Activated CD8-positive, alpha-beta memory T cell treated with anti-CD3 and anti-CD28 coated beads, Interleukin-2, amount 10 ng/mL, durations not matched to agents 7 days and 5 days (primary cell): ENCODE results near the gene CARHSP1. TPM values are rescaled to one million over a fixed set of nuclear protein-coding genes. Genes with fewer than 3 reads are reported as not detected.
"Not testable (repeated sequence)": the region's sequence is repeated elsewhere in the genome, so short reads cannot be mapped to it uniquely, and the experiment has no call there.

ENCODE experiments used
- ATAC-seq: fragments of 150-1000 bp; cut with Tn5 transposase; one replicate; pipeline ENCODE4 v1.10.0; 2021; ENCODE audit warnings: moderate library complexity
- CTCF ChIA-PET: fragments of 350-600 bp; sonication (Branson Sonifier 250); formaldehyde crosslinking; loops from one replicate; lab custom pipeline; 2021; ENCODE audit warnings: antibody characterized with exemption; lab: Charles Lee
- DNase-seq: peaks from one replicate; pipeline ENCODE4 v3.0.0-alpha.2; 2020
- H3K27ac Mint-ChIP-seq: one replicate; pipeline ENCODE4 v1.8.0; 2021; ENCODE audit warnings: mild to moderate bottlenecking, mixed read lengths
- H3K27me3 Mint-ChIP-seq: one replicate; pipeline ENCODE4 v1.8.0; 2021; ENCODE audit warnings: mixed read lengths
- H3K36me3 Mint-ChIP-seq: one replicate; pipeline ENCODE4 v1.8.0; 2021; ENCODE audit warnings: mild to moderate bottlenecking, mixed read lengths
- H3K4me1 Mint-ChIP-seq: one replicate; pipeline ENCODE4 v1.8.0; 2021; ENCODE audit warnings: mixed read lengths
- H3K4me3 Mint-ChIP-seq: one replicate; pipeline ENCODE4 v1.8.0; 2021; ENCODE audit warnings: mild to moderate bottlenecking, moderate library complexity, mixed read lengths
- H3K9me3 Mint-ChIP-seq: one replicate; pipeline ENCODE4 v1.8.0; 2022; ENCODE audit warnings: low read depth, mixed read lengths
- total RNA-seq, 2 experiments: library from RNA; stranded (reverse); gene quantifications; one replicate each; pipeline ENCODE4 v1.2.3, GENCODE V29; 2021

Gene CARHSP1
- total RNA-seq, 2 experiments from 2014 or later: 142 to 176 TPM

DNA sequence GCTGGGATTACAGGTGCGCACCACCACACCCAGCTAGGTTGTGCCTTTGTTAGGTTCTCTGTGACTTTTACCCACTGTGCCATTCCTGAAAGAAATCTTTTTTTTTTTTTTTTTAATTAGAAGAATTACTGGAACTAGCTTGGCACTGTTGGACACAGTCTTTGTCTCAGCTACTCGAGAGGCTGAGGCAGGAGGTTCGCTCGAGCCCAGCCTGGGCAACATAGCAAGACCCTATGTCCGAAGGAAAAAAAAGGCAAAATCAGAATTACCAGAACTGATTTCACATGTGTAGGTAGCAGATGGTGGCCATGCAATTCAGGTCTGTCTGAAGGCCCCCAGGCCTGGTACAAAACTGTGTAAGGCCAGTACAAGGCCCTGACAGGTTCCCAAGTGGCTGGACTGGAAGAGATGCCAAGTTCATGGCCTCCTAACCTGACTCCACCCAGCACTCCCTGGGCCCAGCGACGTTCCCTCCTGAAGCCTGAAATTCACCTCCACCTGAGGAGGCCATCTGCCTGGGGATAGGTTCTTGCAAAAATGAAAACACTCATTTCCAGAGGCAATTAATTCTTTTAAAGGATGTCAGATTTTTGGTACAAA, 23.0 kb downstream of the CARHSP1 start:
- Mint-ChIP-seq H3K4me3 (no peak overlapping the region), H3K9me3 (no peaks in the 10 kb centered on the region), H3K27ac (no peak overlapping the region), H3K27me3 (no peaks in the 10 kb centered on the region), H3K36me3 (peaks cover 16% of the 10 kb centered on the region), H3K4me1 (peaks cover 12% of the 10 kb centered on the region)
- DNase-seq (no peak), ATAC-seq (no peak)
- CTCF ChIA-PET: interaction anchor here (0.7 kb wide), 1 partner anchor 54 kb away, joined by 3 read pairs; no protein-coding TSS in a partner anchor

DNA sequence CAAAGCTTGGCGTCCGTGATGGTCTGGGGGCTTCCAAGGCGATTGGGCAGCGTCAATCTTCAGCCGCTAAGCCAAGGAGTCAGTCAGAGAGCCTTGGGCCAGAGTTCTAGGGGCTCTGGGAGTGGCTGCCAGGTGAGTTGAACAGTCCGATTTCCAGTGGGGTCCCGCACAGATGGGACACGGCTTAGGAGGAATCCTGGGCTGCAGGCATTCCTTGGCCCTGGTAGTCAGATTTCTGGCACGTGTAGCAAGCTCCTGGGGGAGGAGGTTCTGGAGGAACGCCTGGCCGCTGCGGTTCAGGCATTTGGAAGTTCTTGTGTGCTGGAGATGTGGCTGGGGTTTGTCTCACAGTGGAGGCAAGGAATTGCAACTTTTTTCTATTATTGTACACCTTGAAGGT, 25.5 kb downstream of the CARHSP1 start:
- CTCF ChIA-PET, ATAC-seq, H3K36me3 Mint-ChIP-seq, DNase-seq, H3K9me3 Mint-ChIP-seq, H3K27ac Mint-ChIP-seq, H3K4me1 Mint-ChIP-seq, H3K4me3 Mint-ChIP-seq, H3K27me3 Mint-ChIP-seq: not testable (repeated sequence)

DNA sequence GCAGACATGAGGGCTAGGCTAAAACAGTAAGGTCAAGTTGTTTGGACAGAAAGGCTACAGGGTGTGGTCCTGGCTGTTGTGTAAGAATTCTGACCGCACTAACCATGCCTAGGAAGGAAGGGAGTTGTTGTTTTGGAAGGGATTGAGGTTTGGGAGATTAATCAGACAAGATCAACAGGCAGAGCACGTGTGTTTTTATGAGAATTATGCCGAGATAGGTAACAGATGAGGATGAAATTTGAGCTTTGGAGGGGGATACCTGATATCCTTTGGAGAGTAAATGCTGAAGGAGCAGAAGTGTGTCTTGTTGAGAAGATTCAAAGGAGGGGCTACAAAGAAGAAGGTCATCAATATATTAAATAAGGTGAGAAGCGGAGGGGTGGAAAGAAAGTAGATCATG, 26.8 kb downstream of the CARHSP1 start:
- ATAC-seq, H3K4me1 Mint-ChIP-seq, CTCF ChIA-PET, H3K27ac Mint-ChIP-seq, H3K4me3 Mint-ChIP-seq, H3K27me3 Mint-ChIP-seq, H3K36me3 Mint-ChIP-seq, DNase-seq, H3K9me3 Mint-ChIP-seq: not testable (repeated sequence)

DNA sequence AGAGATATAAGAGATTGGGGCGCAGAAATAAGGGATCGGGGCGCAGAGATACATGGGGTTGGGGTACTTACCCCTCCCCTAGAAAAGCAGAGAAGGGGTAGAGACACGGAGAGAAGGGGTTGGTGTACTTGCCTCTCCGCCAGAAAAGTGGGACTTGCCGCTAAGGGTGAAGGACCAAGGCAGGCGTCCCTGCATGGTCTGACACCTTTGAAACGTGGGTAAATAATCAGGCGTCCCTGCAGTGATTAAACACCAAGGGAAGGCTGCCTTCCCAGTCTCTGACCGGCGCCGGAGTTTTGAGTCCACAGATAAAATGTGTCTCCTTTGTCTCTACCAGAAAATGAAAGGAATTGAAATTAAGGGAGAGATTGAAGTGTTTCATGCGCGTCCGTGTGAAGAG, 31.2 kb downstream of the CARHSP1 start:
- not testable (repeated sequence) for ATAC-seq

GRCh38 chr16:8836797-8837196, 32.0 kb downstream of the CARHSP1 start:
- H3K9me3 Mint-ChIP-seq, H3K27ac Mint-ChIP-seq, H3K4me1 Mint-ChIP-seq, CTCF ChIA-PET, ATAC-seq, DNase-seq, H3K27me3 Mint-ChIP-seq, H3K36me3 Mint-ChIP-seq, H3K4me3 Mint-ChIP-seq: not testable (repeated sequence)

More for the DNA sequence above, 31.2 kb downstream of the CARHSP1 start:
- H3K36me3 Mint-ChIP-seq, DNase-seq, H3K27ac Mint-ChIP-seq, H3K4me3 Mint-ChIP-seq, H3K4me1 Mint-ChIP-seq, CTCF ChIA-PET, H3K9me3 Mint-ChIP-seq, H3K27me3 Mint-ChIP-seq: not testable (repeated sequence)

GRCh38 chr16:8832717-8833105, 36.1 kb downstream of the CARHSP1 start:
- H3K4me3 Mint-ChIP-seq: no peak overlapping the region
- H3K36me3 Mint-ChIP-seq: peaks cover 35% of the 10 kb centered on the region
- no peaks in the 10 kb centered on the region for H3K27me3 Mint-ChIP-seq
- H3K9me3 Mint-ChIP-seq: no peaks in the 10 kb centered on the region
- H3K4me1 Mint-ChIP-seq: peaks cover 11% of the 10 kb centered on the region
- CTCF ChIA-PET: no interaction called here
- ATAC-seq (no peak), DNase-seq (no peak)
- peak overlapping the region; percentile 20 for H3K27ac Mint-ChIP-seq

- Mint-ChIP-seq H3K4me3 (no peak overlapping the region), H3K9me3 (no peaks in the 10 kb centered on the region), H3K4me1 (peaks cover 11% of the 10 kb centered on the region), H3K27ac (no peak overlapping the region), H3K36me3 (peaks cover 36% of the 10 kb centered on the region), H3K27me3 (no peaks in the 10 kb centered on the region)
- DNase-seq (no peak), ATAC-seq (no peak)
- CTCF ChIA-PET: no interaction called here
Observed at GRCh38 chr16:8831871-8832716, 36.7 kb downstream of the CARHSP1 start.

DNA sequence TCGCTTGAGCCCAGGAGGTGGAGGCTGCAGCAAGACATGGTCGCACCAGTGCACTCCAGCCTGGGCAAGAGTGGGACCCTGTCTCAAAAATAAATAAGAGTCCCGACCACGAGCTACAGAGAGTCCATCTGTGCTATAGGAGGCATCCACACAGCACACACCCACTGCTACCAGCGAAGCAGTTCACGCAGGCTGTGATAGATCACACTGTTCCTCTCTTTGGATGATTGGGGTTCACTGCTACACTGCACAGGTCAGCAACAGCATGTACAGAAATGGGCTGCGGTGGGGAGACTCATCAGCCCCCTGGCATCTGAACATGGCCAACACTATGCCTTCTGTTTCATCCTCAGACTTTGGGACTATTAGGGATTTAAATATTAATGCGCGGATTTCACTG, 37.4 kb downstream of the CARHSP1 start:
- ATAC-seq (no peak), DNase-seq (no peak)
- CTCF ChIA-PET: no interaction called here
- Mint-ChIP-seq H3K4me1 (peaks cover 11% of the 10 kb centered on the region), H3K27ac (no peak overlapping the region), H3K4me3 (no peak overlapping the region), H3K9me3 (no peaks in the 10 kb centered on the region), H3K27me3 (no peaks in the 10 kb centered on the region), H3K36me3 (peaks cover 37% of the 10 kb centered on the region)

DNA sequence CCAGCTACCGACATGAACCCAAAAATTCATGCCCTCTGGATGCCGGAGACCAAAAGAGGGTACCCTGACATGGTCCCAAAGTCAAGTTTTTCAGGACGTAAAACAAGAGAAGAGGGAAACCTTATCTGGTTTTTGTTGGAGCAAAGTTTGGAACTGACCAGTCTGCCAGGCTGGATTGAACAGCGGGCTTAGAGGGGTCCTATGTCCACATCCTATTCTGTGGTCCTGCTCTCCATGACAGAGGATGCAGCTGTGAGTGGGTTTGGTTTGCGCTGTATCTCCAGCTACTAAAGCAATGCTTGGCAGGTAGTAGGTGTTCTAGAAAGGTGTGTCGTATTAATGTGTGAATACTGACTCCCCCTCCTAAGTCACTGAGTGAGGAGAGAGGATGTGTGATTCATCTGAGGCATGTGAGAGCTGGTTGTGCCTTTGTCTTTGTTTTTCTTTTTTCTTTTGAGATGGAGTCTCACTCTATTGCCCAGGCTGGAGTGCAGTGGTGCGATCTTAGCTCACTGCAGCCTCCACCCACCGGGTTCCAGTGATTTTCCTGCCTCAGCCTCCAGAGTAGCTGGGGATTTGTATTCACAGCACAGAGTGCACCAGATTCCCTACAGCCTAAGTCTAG, 40.2 kb downstream of the CARHSP1 start:
- H3K4me3 Mint-ChIP-seq: no peak overlapping the region
- CTCF ChIA-PET: interaction anchor here (1.0 kb wide), 1 partner anchor 19 kb away, joined by 3 read pairs; no protein-coding TSS in a partner anchor
- DNase-seq (no peak), ATAC-seq (no peak)
- H3K9me3 Mint-ChIP-seq: no peaks in the 10 kb centered on the region
- no peaks in the 10 kb centered on the region for H3K27me3 Mint-ChIP-seq
- H3K27ac Mint-ChIP-seq: no peak overlapping the region
- peaks cover 45% of the 10 kb centered on the region for H3K36me3 Mint-ChIP-seq
- H3K4me1 Mint-ChIP-seq: peaks cover 11% of the 10 kb centered on the region

GRCh38 chr16:8826278-8826879, 42.4 kb downstream of the CARHSP1 start:
- no peak overlapping the region for H3K4me3 Mint-ChIP-seq
- no peak overlapping the region for H3K27ac Mint-ChIP-seq
- H3K9me3 Mint-ChIP-seq: no peaks in the 10 kb centered on the region
- no peaks in the 10 kb centered on the region for H3K27me3 Mint-ChIP-seq
- CTCF ChIA-PET: interaction anchor here (0.9 kb wide), 1 partner anchor 29 kb away, joined by 3 read pairs; no protein-coding TSS in a partner anchor
- H3K36me3 Mint-ChIP-seq: peaks cover 48% of the 10 kb centered on the region
- DNase-seq (no peak), ATAC-seq (no peak)
- H3K4me1 Mint-ChIP-seq: peaks cover 6% of the 10 kb centered on the region

- CTCF ChIA-PET: interaction anchor here (1.3 kb wide), 1 partner anchor 58 kb away, joined by 3 read pairs; no protein-coding TSS in a partner anchor
- no peaks in the 10 kb centered on the region for H3K9me3 Mint-ChIP-seq
Observed at GRCh38 chr16:8822403-8822802, 46.4 kb downstream of the CARHSP1 start.

DNA sequence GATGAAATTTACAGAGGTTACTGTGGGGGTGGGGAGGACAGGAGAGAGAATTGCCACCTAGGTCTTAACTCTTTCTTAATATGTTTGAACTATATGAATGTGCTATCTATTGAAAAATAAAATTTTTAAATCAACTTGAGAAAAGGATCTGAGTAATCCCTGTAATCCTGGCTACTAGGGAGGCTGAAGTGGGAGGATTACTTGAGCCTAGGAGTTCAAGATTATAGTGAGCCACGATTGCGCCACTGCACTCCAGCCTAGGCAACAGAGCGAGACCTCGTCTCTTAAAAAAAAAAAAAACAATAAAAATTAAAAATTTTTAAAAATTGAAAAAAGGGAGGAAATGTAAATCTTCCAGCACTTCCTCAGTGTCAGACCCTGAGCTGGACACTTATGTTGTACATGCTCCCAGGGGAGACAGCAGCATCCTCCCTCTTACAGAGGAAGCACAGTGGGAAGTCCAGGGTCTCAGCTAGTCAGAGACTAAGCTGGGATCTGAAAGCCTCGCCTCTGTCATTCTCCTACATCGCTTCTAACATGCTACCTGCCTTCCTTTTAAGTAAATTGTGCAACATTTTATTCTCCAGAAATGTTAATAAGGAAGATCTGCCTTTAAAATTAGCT, 49.3 kb downstream of the CARHSP1 start:
- CTCF ChIA-PET: interaction anchor here (0.7 to 1.6 kb wide), 3 partner anchors 9 to 189 kb away, joined by 3 to 4 read pairs (median 3); partner anchors contain the start of gene CARHSP1

More at GRCh38 chr16:8822403-8822802, 46.4 kb downstream of the CARHSP1 start:
- peaks cover 18% of the 10 kb centered on the region for H3K4me1 Mint-ChIP-seq
- ATAC-seq (no peak), DNase-seq (no peak)
- H3K36me3 Mint-ChIP-seq: peaks cover 50% of the 10 kb centered on the region
- H3K27me3 Mint-ChIP-seq: no peaks in the 10 kb centered on the region
- H3K4me3 Mint-ChIP-seq: no peak overlapping the region
- no peak overlapping the region for H3K27ac Mint-ChIP-seq

More for the DNA sequence above, 49.3 kb downstream of the CARHSP1 start:
- Mint-ChIP-seq H3K4me3 (no peak overlapping the region), H3K9me3 (no peaks in the 10 kb centered on the region), H3K4me1 (peaks cover 36% of the 10 kb centered on the region), H3K27me3 (no peaks in the 10 kb centered on the region), H3K36me3 (peaks cover 65% of the 10 kb centered on the region), H3K27ac (peak overlapping the region; percentile 56)
- ATAC-seq (no peak), DNase-seq (no peak)
